Liver (tissue), 9 donors: ENCODE results near the gene C12orf57. TPM values are rescaled to one million over a fixed set of nuclear protein-coding genes. Genes with fewer than 3 reads are reported as not detected.

ENCODE experiments used
- DNase-seq: peaks from one replicate; pipeline ENCODE4 v3.0.0-alpha.2; 2017; ENCODE audit warnings: low spot score
- H3K27ac ChIP-seq, 2 donors: one replicate each; pipeline ENCODE4 v1.7.0; 2013; ENCODE audit warnings: inconsistent platforms in 2 of 2, low read length in 2 of 2, control low read depth in 1 of 2, low read depth in 1 of 2, mild to moderate bottlenecking in 1 of 2
- H3K27me3 ChIP-seq, 4 donors: one replicate each; pipeline versions ENCODE4 v1.6.1 to v1.7.0; 2013; ENCODE audit warnings: low read length in 3 of 4, inconsistent platforms in 1 of 4, mild to moderate bottlenecking in 1 of 4, moderate library complexity in 1 of 4; ENCODE audit not compliant: control insufficient read depth in 4 of 4, insufficient read depth in 4 of 4
- H3K36me3 ChIP-seq, 4 donors: one replicate each; pipeline versions ENCODE4 v1.6.1 to v1.7.0; 2013; ENCODE audit warnings: low read length in 3 of 4, mild to moderate bottlenecking in 3 of 4, low read depth in 1 of 4, moderate library complexity in 1 of 4; ENCODE audit not compliant: control insufficient read depth in 4 of 4, insufficient read depth in 3 of 4
- H3K4me1 ChIP-seq, 4 donors: one replicate each; pipeline versions ENCODE4 v1.6.1 to v1.7.0; 2013; ENCODE audit warnings: low read length in 3 of 4, mild to moderate bottlenecking in 3 of 4, moderate library complexity in 1 of 4; ENCODE audit not compliant: control insufficient read depth in 4 of 4, insufficient read depth in 4 of 4
- H3K4me3 ChIP-seq, 3 donors: one replicate each; pipeline versions ENCODE4 v1.6.1 to v1.7.0; 2013; ENCODE audit warnings: low read length in 3 of 3, control low read depth in 1 of 3, low read depth in 1 of 3, mild to moderate bottlenecking in 1 of 3
- H3K9ac ChIP-seq, 2 donors: one replicate each; pipeline ENCODE4 v1.7.0; 2013; ENCODE audit warnings: low read length in 2 of 2, mild to moderate bottlenecking in 2 of 2, moderate library complexity in 2 of 2, control low read depth in 1 of 2, low read depth in 1 of 2
- H3K9me3 ChIP-seq, 4 donors: one replicate each; pipeline versions ENCODE4 v1.6.1 to v1.7.0; 2013; ENCODE audit warnings: low read length in 3 of 4; ENCODE audit not compliant: control insufficient read depth in 4 of 4
- ATF3 ChIP-seq: IDR thresholded peaks from 2 replicates; pipeline ENCODE4 v1.6.1; 2016; ENCODE audit warnings: antibody characterized with exemption
- EGR1 ChIP-seq, 2 donors: IDR thresholded peaks; 2 replicates each; pipeline ENCODE4 v1.6.1; 2016 to 2018; ENCODE audit warnings: antibody characterized with exemption in 2 of 2, low read depth in 2 of 2
- FOXA2 ChIP-seq: IDR thresholded peaks from 2 replicates; pipeline ENCODE4 v1.6.1; 2016; ENCODE audit warnings: antibody characterized with exemption
- GABPA ChIP-seq, 2 donors: IDR thresholded peaks in 1 of 2; conservative IDR thresholded peaks in 1 of 2; 2 replicates each; pipeline ENCODE4 v1.6.1; 2016; ENCODE audit warnings: antibody characterized with exemption in 2 of 2, mild to moderate bottlenecking in 1 of 2, moderate library complexity in 1 of 2
- HNF4A ChIP-seq, 2 donors: conservative IDR thresholded peaks; 2 replicates each; pipeline ENCODE4 v1.6.1; 2016; ENCODE audit warnings: antibody characterized with exemption in 2 of 2, mild to moderate bottlenecking in 2 of 2
- HNF4G ChIP-seq: IDR thresholded peaks from 2 replicates; pipeline ENCODE4 v1.6.1; 2016; ENCODE audit warnings: antibody characterized with exemption
- JUND ChIP-seq, 2 donors: IDR thresholded peaks; 2 replicates each; pipeline ENCODE4 v1.6.1; 2016; ENCODE audit warnings: antibody characterized with exemption in 2 of 2
- MAX ChIP-seq: IDR thresholded peaks from 2 replicates; pipeline ENCODE4 v1.6.1; 2016; ENCODE audit warnings: antibody characterized with exemption
- NR2F2 ChIP-seq: IDR thresholded peaks from 2 replicates; pipeline ENCODE4 v1.6.1; 2016; ENCODE audit warnings: antibody characterized with exemption
- RAD21 ChIP-seq, 2 donors: IDR thresholded peaks; 2 replicates each; pipeline ENCODE4 v1.6.1; 2016; ENCODE audit warnings: antibody characterized with exemption in 2 of 2, mild to moderate bottlenecking in 2 of 2
- REST ChIP-seq: IDR thresholded peaks from 2 replicates; pipeline ENCODE4 v1.6.1; 2016; ENCODE audit warnings: antibody characterized with exemption, mild to moderate bottlenecking
- RXRA ChIP-seq, 2 donors: IDR thresholded peaks; 2 replicates each; pipeline ENCODE4 v1.6.1; 2017 to 2018; ENCODE audit warnings: antibody characterized with exemption in 2 of 2, mild to moderate bottlenecking in 1 of 2
- SP1 ChIP-seq: IDR thresholded peaks from 2 replicates; pipeline ENCODE4 v1.6.1; 2018; ENCODE audit warnings: antibody characterized with exemption, mild to moderate bottlenecking
- TAF1 ChIP-seq: conservative IDR thresholded peaks from 2 replicates; pipeline ENCODE4 v1.6.1; 2016; ENCODE audit warnings: antibody characterized with exemption, mild to moderate bottlenecking
- YY1 ChIP-seq: IDR thresholded peaks from 2 replicates; pipeline ENCODE4 v1.6.1; 2016; ENCODE audit warnings: antibody characterized with exemption, mild to moderate bottlenecking
- ZBTB33 ChIP-seq: IDR thresholded peaks from 2 replicates; pipeline ENCODE4 v1.6.1; 2016; ENCODE audit warnings: antibody characterized with exemption
- WGBS: extraction: QIAGEN DNeasy Blood & Tissue Kit; methylation state at CpG from one replicate; pipeline ENCODE4 v1.1.7; 2013; 5-methylcytosine and 5-hydroxymethylcytosine counted together
- polyA plus RNA-seq, 2 donors: library from polyadenylated mRNA; stranded (reverse) in 1 of 2; unstranded in 1 of 2; fragments of 200-250 nt in 1 of 2; fragments of >200 nt in 1 of 2; fragmentation: Nextera tagmentation in 1 of 2; extraction: Ambion mirVana in 1 of 2; gene quantifications; one replicate each; pipeline versions ENCODE4 v1.2.1 to v1.2.3, GENCODE V29; 2013 to 2015
- total RNA-seq, 2 donors: library from RNA; depleted of rRNA; stranded (reverse); fragments of >200 nt; gene quantifications; one replicate each; pipeline ENCODE4 v1.2.3, GENCODE V29; 2014
- donor health status: healthy.
- donor health status: healthy.
- donor health status: healthy.
- donor health status: healthy.
- donor health status: healthy.

The C12orf57 gene
- total and polyA plus RNA-seq, 4 donors, result 49.2 to 193 (median 65.7) TPM

- no peak for DNase-seq
- TF ChIP-seq SP1 (no peak), TAF1 (no peak), GABPA (IDR thresholded peaks at IDR 0.05 in 1 of 2, conservative IDR thresholded peaks at IDR 0.05 in 1 of 2) (no peak), JUND (IDR thresholded peaks at IDR 0.05) (no peak), NR2F2 (no peak), FOXA2 (no peak), RXRA (IDR thresholded peaks at IDR 0.05) (no peak), EGR1 (IDR thresholded peaks at IDR 0.05; ENCODE audit: low read depth in 2 of 2) (no peak)
- no peaks in the 10 kb centered on the region for H3K9me3 ChIP-seq
- H3K4me3 ChIP-seq, result no peak overlapping the region
- no peak overlapping the region for H3K27ac ChIP-seq
- H3K27me3 ChIP-seq, result no peaks in the 10 kb centered on the region
- H3K9ac ChIP-seq, result no peak overlapping the region
- peaks cover 0 to 3% (median 2%) of the 10 kb centered on the region in 4 donors for H3K4me1 ChIP-seq
- H3K36me3 ChIP-seq, result no peaks in the 10 kb centered on the region
- 77% methylated on average over 5 of the region's 5 CpGs for WGBS
These were observed 44.4 kb upstream of the C12orf57 start for GRCh38 chr12:6899427-6899826.

GRCh38 chr12:6899837-6900519 lies 43.8 kb upstream of the C12orf57 start:
- H3K9ac ChIP-seq, result no peak overlapping the region
- no peaks in the 10 kb centered on the region for H3K27me3 ChIP-seq
- peaks cover 0 to 8% (median 6%) of the 10 kb centered on the region in 4 donors for H3K4me1 ChIP-seq
- H3K9me3 ChIP-seq, result no peaks in the 10 kb centered on the region
- no peak overlapping the region for H3K27ac ChIP-seq
- 56% methylated on average over 10 of the region's 10 CpGs for WGBS
- no peaks in the 10 kb centered on the region for H3K36me3 ChIP-seq
- no peak overlapping the region for H3K4me3 ChIP-seq
- TF ChIP-seq REST, result no peak
- TF ChIP-seq SP1, result peak; percentile 11
- peak in 1 of 2 donors; percentile 30 for TF ChIP-seq JUND (IDR thresholded peaks at IDR 0.05)
- no peak for DNase-seq

- 76% methylated on average over 4 of the region's 4 CpGs for WGBS
- Histone ChIP-seq H3K36me3 (no peaks in the 10 kb centered on the region), H3K9me3 (no peaks in the 10 kb centered on the region), H3K4me1 (peaks cover 1 to 11% (median 8%) of the 10 kb centered on the region in 4 donors), H3K27me3 (no peaks in the 10 kb centered on the region), H3K27ac (no peak overlapping the region), H3K4me3 (no peak overlapping the region), H3K9ac (no peak overlapping the region)
- DNase-seq, result no peak
- no peak for TF ChIP-seq JUND (IDR thresholded peaks at IDR 0.05)
- TF ChIP-seq YY1, result no peak
- no peak for TF ChIP-seq NR2F2
- TF ChIP-seq ATF3, result no peak
- no peak for TF ChIP-seq HNF4A (conservative IDR thresholded peaks at IDR 0.05)
- no peak for TF ChIP-seq EGR1 (IDR thresholded peaks at IDR 0.05; ENCODE audit: low read depth in 2 of 2)
- TF ChIP-seq HNF4G, result no peak
- no peak for TF ChIP-seq MAX
- no peak for TF ChIP-seq TAF1
- no peak for TF ChIP-seq ZBTB33
- no peak for TF ChIP-seq SP1
- TF ChIP-seq RAD21 (IDR thresholded peaks at IDR 0.05), result no peak
- TF ChIP-seq REST, result no peak
- TF ChIP-seq GABPA (IDR thresholded peaks at IDR 0.05 in 1 of 2, conservative IDR thresholded peaks at IDR 0.05 in 1 of 2), result no peak
These were observed 41.4 kb upstream of the C12orf57 start for GRCh38 chr12:6902448-6902847.
